AG04450 (cell line): ENCODE results near the gene TSHR. TPM values are rescaled to one million over a fixed set of nuclear protein-coding genes. Genes with fewer than 3 reads are reported as not detected.

Experiments
- CTCF ChIA-PET: fragments of 300-600, 350-600 bp; formaldehyde crosslinking; extraction: SDS; loops from one replicate; lab custom pipeline; 2022; ENCODE audit warnings: antibody characterized with exemption, inconsistent platforms; lab: Charles Lee
- POLR2A ChIA-PET: fragments of 350-600 bp; formaldehyde crosslinking; extraction: SDS; loops from one replicate; lab custom pipeline; 2021; ENCODE audit warnings: antibody characterized with exemption, inconsistent platforms; lab: Yijun Ruan, JAX
- DNase-seq: peaks from one replicate; pipeline ENCODE4 v3.0.0-alpha.2; 2011; ENCODE audit warnings: low read depth, low spot score
- H3K27ac ChIP-seq: one replicate; pipeline ENCODE4 v1.5.1; 2012; ENCODE audit warnings: low read depth, low read length, control low read depth
- H3K27me3 ChIP-seq: one replicate; pipeline ENCODE4 v1.6.0; 2012; ENCODE audit warnings: low read length; ENCODE audit not compliant: control insufficient read depth, insufficient read depth
- H3K4me3 ChIP-seq: 2 replicates; pipeline ENCODE4 v1.5.1; 2011; ENCODE audit warnings: mild to moderate bottlenecking, low read depth, low read length, control low read depth
- H3K9me3 ChIP-seq: 2 replicates; pipeline ENCODE4 v1.5.1; 2012; ENCODE audit warnings: low read length; ENCODE audit not compliant: control insufficient read depth, insufficient read depth
- polyA plus RNA-seq: library from polyadenylated mRNA; depleted of rRNA; stranded (reverse); fragments of >200 nt; gene quantifications from 2 replicates; pipeline ENCODE4 v1.2.3, GENCODE V29; 2011
- TF ChIP-seq, protein P1 (sequence below): IDR thresholded peaks from 2 replicates; pipeline ENCODE4 v1.5.1; 2011; ENCODE audit warnings: low read depth, low read length, control low read depth, inconsistent platforms

The TSHR gene
- polyA plus RNA-seq, 1 experiment: not detected

DNA sequence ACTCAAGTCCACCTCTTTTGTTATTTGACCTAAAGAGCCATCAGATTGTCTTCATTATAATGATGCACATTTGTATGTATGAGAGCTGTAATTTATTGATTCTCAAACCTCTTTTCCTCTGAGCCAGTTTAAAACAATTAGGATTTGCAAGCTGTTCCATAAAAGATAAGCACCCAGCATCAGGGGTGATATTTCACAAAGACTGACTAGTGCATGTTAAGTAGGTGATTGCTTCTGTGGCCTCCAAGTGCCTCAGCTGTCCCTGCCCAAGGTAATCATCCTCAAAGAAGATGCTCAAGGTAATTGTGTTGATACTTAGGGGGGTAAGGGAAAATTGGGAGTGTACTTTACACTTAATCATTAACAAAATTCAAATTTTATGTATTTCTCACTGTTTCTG, 32.1 kb upstream of the TSHR start:
- POLR2A ChIA-PET: no interaction called here
- Histone ChIP-seq H3K9me3 (no peaks in the 10 kb centered on the region), H3K27ac (no peak overlapping the region), H3K27me3 (no peaks in the 10 kb centered on the region), H3K4me3 (no peak overlapping the region)
- TF ChIP-seq, protein P1, sequence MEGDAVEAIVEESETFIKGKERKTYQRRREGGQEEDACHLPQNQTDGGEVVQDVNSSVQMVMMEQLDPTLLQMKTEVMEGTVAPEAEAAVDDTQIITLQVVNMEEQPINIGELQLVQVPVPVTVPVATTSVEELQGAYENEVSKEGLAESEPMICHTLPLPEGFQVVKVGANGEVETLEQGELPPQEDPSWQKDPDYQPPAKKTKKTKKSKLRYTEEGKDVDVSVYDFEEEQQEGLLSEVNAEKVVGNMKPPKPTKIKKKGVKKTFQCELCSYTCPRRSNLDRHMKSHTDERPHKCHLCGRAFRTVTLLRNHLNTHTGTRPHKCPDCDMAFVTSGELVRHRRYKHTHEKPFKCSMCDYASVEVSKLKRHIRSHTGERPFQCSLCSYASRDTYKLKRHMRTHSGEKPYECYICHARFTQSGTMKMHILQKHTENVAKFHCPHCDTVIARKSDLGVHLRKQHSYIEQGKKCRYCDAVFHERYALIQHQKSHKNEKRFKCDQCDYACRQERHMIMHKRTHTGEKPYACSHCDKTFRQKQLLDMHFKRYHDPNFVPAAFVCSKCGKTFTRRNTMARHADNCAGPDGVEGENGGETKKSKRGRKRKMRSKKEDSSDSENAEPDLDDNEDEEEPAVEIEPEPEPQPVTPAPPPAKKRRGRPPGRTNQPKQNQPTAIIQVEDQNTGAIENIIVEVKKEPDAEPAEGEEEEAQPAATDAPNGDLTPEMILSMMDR: no peak
- CTCF ChIA-PET: interaction anchor here (1.8 kb wide), 1 partner anchor 64 kb away, joined by 6 read pairs; no protein-coding TSS in a partner anchor
- no peak for DNase-seq

DNA sequence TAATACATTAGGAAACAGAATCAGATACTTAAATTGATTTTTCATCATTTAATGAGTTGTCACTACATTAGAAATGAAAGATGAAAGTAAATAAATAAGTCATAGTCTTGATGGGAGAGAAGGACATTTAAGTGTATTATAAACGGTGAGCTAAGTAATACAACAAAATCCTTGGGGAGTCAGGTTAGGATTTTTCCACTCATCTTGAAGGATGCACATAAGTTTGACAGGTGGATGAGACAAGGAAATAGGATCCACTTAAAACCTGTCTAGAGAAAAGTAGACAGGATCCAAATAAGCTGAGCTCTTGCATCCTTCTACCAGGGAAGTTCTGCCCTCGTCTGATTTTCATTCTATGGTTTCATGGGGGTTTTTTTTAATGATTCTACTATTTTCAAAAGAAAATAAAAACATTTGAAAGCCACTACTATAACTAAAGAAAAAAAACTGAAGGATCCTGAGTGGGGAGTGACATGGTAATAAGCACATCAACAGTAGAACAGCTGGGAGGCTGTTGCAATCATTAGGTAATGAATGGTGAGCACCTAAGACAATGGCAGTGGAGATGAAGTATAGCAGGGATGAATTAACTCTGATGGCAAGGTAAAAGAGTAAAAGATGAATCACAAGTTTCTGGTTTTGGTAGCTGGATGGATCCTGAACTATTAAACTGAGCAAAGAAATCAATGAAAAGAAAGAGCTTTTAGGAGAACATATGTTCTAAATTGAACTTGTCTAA, 30.9 kb upstream of the TSHR start:
- no peak for DNase-seq
- ChIA-PET POLR2A (no interaction called here), CTCF (interaction anchor here (0.6 kb wide), 1 partner anchor 10 kb away, joined by 4 read pairs; no protein-coding TSS in a partner anchor)
- Histone ChIP-seq H3K27me3 (no peaks in the 10 kb centered on the region), H3K4me3 (no peak overlapping the region), H3K9me3 (no peaks in the 10 kb centered on the region), H3K27ac (no peak overlapping the region)
- TF ChIP-seq, protein P1: no peak

DNA sequence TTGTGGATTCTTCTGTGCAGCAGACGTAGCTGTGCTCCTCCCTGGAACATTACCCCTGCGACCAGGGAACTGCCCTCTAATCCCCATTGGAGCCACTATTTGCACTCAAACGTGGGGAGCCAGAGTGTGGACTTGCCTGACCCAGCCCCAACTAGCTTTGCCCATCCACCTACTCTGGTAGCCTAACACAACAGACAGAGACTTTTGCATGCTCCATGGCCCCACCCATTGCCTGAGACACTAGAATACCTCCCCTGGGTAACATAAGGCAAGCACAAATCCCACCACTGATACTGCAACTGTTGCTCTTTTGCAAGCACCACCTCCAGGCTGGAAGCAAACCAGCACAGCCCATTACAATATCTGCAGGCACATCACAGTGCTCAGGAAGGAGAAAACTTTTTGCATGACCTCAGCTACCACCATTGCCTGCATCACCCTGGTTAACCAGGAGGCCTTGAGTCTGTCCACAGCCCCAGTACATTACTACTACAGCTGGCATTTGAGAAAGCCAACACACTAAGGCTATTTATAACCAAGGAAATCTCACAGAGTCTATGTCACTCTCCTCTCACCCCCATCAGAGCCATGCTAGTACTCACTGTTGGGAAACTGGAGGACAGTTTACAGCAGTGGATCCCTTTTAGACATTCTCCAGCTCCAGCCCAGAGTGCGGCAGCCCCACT, 28.9 kb upstream of the TSHR start:
- TF ChIP-seq, protein P1: no peak
- CTCF ChIA-PET: no interaction called here
- Histone ChIP-seq H3K4me3 (no peak overlapping the region), H3K27me3 (no peaks in the 10 kb centered on the region), H3K9me3 (no peaks in the 10 kb centered on the region), H3K27ac (no peak overlapping the region)
- peak; percentile 29 for DNase-seq
- POLR2A ChIA-PET: interaction anchor here (1.0 to 1.6 kb wide), 2 partner anchors 15 to 294 kb away, joined by 3 to 4 read pairs; partner anchors contain the start of genes CEP128 and GTF2A1

DNA sequence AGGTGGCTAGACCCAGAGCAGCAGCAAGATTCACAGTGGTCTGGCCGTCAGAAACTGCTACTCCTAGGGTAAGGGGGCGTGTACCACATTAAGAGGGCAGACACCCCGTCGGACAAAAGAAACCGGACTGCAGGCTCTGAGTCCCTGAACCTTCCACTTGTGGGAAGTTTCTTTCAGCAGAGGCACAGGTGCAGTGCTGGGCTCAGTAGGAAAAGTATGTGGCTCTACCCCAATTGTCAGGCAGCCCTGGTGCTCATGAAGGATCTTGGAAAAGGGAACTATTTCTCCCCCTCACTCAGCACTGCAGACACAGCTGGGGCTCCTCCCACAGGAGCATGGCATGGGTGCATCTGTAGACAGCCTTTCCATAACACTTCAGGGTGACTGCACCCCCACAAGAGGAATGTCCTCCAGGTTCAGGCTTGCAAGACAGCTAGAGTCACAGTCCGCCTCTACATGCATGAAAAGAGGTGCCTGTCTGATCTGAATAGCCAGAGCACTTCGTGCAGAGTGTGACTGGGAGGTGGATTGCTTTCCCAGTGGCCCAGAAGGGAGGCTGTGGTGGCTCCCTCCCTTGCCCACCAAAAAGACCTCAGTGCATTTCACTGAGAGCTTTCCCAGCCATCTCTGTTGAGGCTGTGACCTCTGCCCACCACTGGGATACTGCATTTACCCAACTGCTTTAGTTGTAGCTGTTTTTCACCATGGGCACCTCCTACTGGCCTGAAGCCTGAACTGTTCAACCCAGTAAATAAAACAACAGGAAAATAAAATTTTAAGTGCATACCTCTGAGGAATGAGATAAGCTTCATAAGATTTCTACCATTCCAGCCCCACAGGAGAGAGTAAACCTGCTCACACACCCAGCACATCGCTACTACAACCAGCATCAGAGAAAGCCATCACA, 28.1 kb upstream of the TSHR start:
- no peak for DNase-seq
- TF ChIP-seq, protein P1: peak; percentile 22; the same call in 1 of the 2 replicates
- ChIA-PET POLR2A (interaction anchor here (1.6 kb wide), 1 partner anchor 15 kb away, joined by 4 read pairs; the partner anchor contains the start of gene CEP128), CTCF (no interaction called here)
- H3K27ac ChIP-seq: no peak overlapping the region
- no peaks in the 10 kb centered on the region for H3K27me3 ChIP-seq
- no peaks in the 10 kb centered on the region for H3K9me3 ChIP-seq
- H3K4me3 ChIP-seq: no peak overlapping the region
